HEK293T (cell line): ENCODE results near the gene LRRIQ1.

ENCODE experiments used
- ARNT ChIP-seq: fragments of 450-650 bp; IDR thresholded peaks from 2 replicates; pipeline ENCODE4 v1.6.1; 2017; ENCODE audit warnings: mild to moderate bottlenecking
- ELF4 ChIP-seq: fragments of 450-650 bp; IDR thresholded peaks from 2 replicates; pipeline ENCODE4 v1.6.1; 2017; ENCODE audit warnings: antibody characterized with exemption
- FOXA1 ChIP-seq: fragments of 450-650 bp; IDR thresholded peaks from 2 replicates; pipeline ENCODE4 v1.6.1; 2016; ENCODE audit warnings: mild to moderate bottlenecking
- L3MBTL2 ChIP-seq: fragments of 450-650 bp; conservative IDR thresholded peaks from 2 replicates; pipeline ENCODE4 v1.6.1; 2016; ENCODE audit warnings: mild to moderate bottlenecking
- NFRKB ChIP-seq: fragments of 450-650 bp; IDR thresholded peaks from 2 replicates; pipeline ENCODE4 v1.6.1; 2016; ENCODE audit warnings: mild to moderate bottlenecking, moderate library complexity
- ZNF384 ChIP-seq: fragments of 450-650 bp; IDR thresholded peaks from 2 replicates; pipeline ENCODE4 v1.6.1; 2016

GRCh38 chr12:85036733-85037132 is 582 bp downstream of the LRRIQ1 start:
- TF ChIP-seq FOXA1 (no peak), ARNT (no peak), ZNF384 (no peak), L3MBTL2 (no peak), ELF4 (no peak), NFRKB (no peak)
